ENCODE data around the gene ZBTB44.
"Not testable (repeated sequence)": the region's sequence is repeated elsewhere in the genome, so short reads cannot be mapped to it uniquely, and the experiment has no call there.

The ZBTB44 gene

GRCh38 chr11:130246270-130246669 lies 68.4 kb downstream of the ZBTB44 start:
- H3K27me3 ChIP-seq (ENCODE audit: control insufficient read depth in 1 of 2, insufficient read depth in 2 of 2, low read length in 2 of 2), result no peaks in the 10 kb centered on the region
- no peaks in the 10 kb centered on the region for H3K9me3 ChIP-seq (ENCODE audit: low read length)
- H3K36me3 ChIP-seq (ENCODE audit: insufficient read depth, low read length), result no peaks in the 10 kb centered on the region
- peaks cover 26% of the 10 kb centered on the region for H3K4me1 ChIP-seq (ENCODE audit: insufficient read depth, low read length)
- H3K27ac ChIP-seq (ENCODE audit: low read depth, low read length), result no peak overlapping the region
- H3K4me3 ChIP-seq (ENCODE audit: low read depth in 1 of 2, low read length in 2 of 2), result no peak overlapping the region
- no peak overlapping the region for H3K9ac ChIP-seq (ENCODE audit: low read length)

GRCh38 chr11:130245375-130245774 lies 69.3 kb downstream of the ZBTB44 start:
- H3K9me3 ChIP-seq (ENCODE audit: low read length); H3K36me3 ChIP-seq (ENCODE audit: insufficient read depth, low read length); H3K9ac ChIP-seq (ENCODE audit: low read length); H3K27me3 ChIP-seq (ENCODE audit: control insufficient read depth in 1 of 2, insufficient read depth in 2 of 2, low read length in 2 of 2); H3K27ac ChIP-seq (ENCODE audit: low read depth, low read length); H3K4me3 ChIP-seq (ENCODE audit: low read depth in 1 of 2, low read length in 2 of 2): not testable (repeated sequence)
- H3K4me1 ChIP-seq (ENCODE audit: insufficient read depth, low read length), result peaks cover 35% of the 10 kb centered on the region

GRCh38 chr11:130244848-130245247 lies 69.9 kb downstream of the ZBTB44 start:
- H3K9me3 ChIP-seq (ENCODE audit: low read length), result no peaks in the 10 kb centered on the region

GRCh38 chr11:130243816-130244215 lies 70.9 kb downstream of the ZBTB44 start:
- Histone ChIP-seq H3K4me3 (ENCODE audit: low read depth in 1 of 2, low read length in 2 of 2) (no peak overlapping the region), H3K27ac (ENCODE audit: low read depth, low read length) (no peak overlapping the region), H3K36me3 (ENCODE audit: insufficient read depth, low read length) (no peaks in the 10 kb centered on the region), H3K9ac (ENCODE audit: low read length) (no peak overlapping the region), H3K27me3 (ENCODE audit: control insufficient read depth in 1 of 2, insufficient read depth in 2 of 2, low read length in 2 of 2) (no peaks in the 10 kb centered on the region), H3K4me1 (ENCODE audit: insufficient read depth, low read length) (peaks cover 35% of the 10 kb centered on the region), H3K9me3 (ENCODE audit: low read length) (no peaks in the 10 kb centered on the region)

More at GRCh38 chr11:130244848-130245247, 69.9 kb downstream of the ZBTB44 start:
- Histone ChIP-seq H3K4me1 (ENCODE audit: insufficient read depth, low read length) (peaks cover 35% of the 10 kb centered on the region), H3K27ac (ENCODE audit: low read depth, low read length) (no peak overlapping the region), H3K36me3 (ENCODE audit: insufficient read depth, low read length) (no peaks in the 10 kb centered on the region), H3K4me3 (ENCODE audit: low read depth in 1 of 2, low read length in 2 of 2) (no peak overlapping the region), H3K27me3 (ENCODE audit: control insufficient read depth in 1 of 2, insufficient read depth in 2 of 2, low read length in 2 of 2) (no peaks in the 10 kb centered on the region), H3K9ac (ENCODE audit: low read length) (no peak overlapping the region)

GRCh38 chr11:130241713-130242112 lies 73.0 kb downstream of the ZBTB44 start:
- H3K36me3 ChIP-seq (ENCODE audit: insufficient read depth, low read length), result peaks cover 14% of the 10 kb centered on the region
- no peaks in the 10 kb centered on the region for H3K9me3 ChIP-seq (ENCODE audit: low read length)
- no peak overlapping the region for H3K9ac ChIP-seq (ENCODE audit: low read length)
- H3K27ac ChIP-seq (ENCODE audit: low read depth, low read length), result no peak overlapping the region
- H3K4me1 ChIP-seq (ENCODE audit: insufficient read depth, low read length), result peaks cover 24% of the 10 kb centered on the region
- H3K27me3 ChIP-seq (ENCODE audit: control insufficient read depth in 1 of 2, insufficient read depth in 2 of 2, low read length in 2 of 2), result no peaks in the 10 kb centered on the region
- no peak overlapping the region for H3K4me3 ChIP-seq (ENCODE audit: low read depth in 1 of 2, low read length in 2 of 2)

- Histone ChIP-seq H3K9me3 (ENCODE audit: low read length) (no peaks in the 10 kb centered on the region), H3K4me3 (ENCODE audit: low read depth in 1 of 2, low read length in 2 of 2) (no peak overlapping the region), H3K9ac (ENCODE audit: low read length) (no peak overlapping the region), H3K4me1 (ENCODE audit: insufficient read depth, low read length) (peaks cover 9% of the 10 kb centered on the region), H3K27ac (ENCODE audit: low read depth, low read length) (no peak overlapping the region), H3K36me3 (ENCODE audit: insufficient read depth, low read length) (peaks cover 22% of the 10 kb centered on the region), H3K27me3 (ENCODE audit: control insufficient read depth in 1 of 2, insufficient read depth in 2 of 2, low read length in 2 of 2) (no peaks in the 10 kb centered on the region)
Measured at GRCh38 chr11:130237282-130238006, 77.3 kb downstream of the ZBTB44 start.

GRCh38 chr11:130234315-130234714 lies 80.4 kb downstream of the ZBTB44 start:
- Histone ChIP-seq H3K9me3 (ENCODE audit: low read length) (no peaks in the 10 kb centered on the region), H3K27me3 (ENCODE audit: control insufficient read depth in 1 of 2, insufficient read depth in 2 of 2, low read length in 2 of 2) (no peaks in the 10 kb centered on the region), H3K36me3 (ENCODE audit: insufficient read depth, low read length) (peaks cover 22% of the 10 kb centered on the region), H3K4me1 (ENCODE audit: insufficient read depth, low read length) (no peaks in the 10 kb centered on the region), H3K9ac (ENCODE audit: low read length) (no peak overlapping the region), H3K27ac (ENCODE audit: low read depth, low read length) (no peak overlapping the region), H3K4me3 (ENCODE audit: low read depth in 1 of 2, low read length in 2 of 2) (no peak overlapping the region)

GRCh38 chr11:130233888-130234287 lies 80.8 kb downstream of the ZBTB44 start:
- H3K9ac ChIP-seq (ENCODE audit: low read length); H3K27ac ChIP-seq (ENCODE audit: low read depth, low read length); H3K4me3 ChIP-seq (ENCODE audit: low read depth in 1 of 2, low read length in 2 of 2); H3K9me3 ChIP-seq (ENCODE audit: low read length); H3K4me1 ChIP-seq (ENCODE audit: insufficient read depth, low read length); H3K27me3 ChIP-seq (ENCODE audit: control insufficient read depth in 1 of 2, insufficient read depth in 2 of 2, low read length in 2 of 2): not testable (repeated sequence)
- H3K36me3 ChIP-seq (ENCODE audit: insufficient read depth, low read length), result peaks cover 22% of the 10 kb centered on the region

- not testable (repeated sequence) for H3K9ac ChIP-seq (ENCODE audit: low read length); H3K4me3 ChIP-seq (ENCODE audit: low read depth in 1 of 2, low read length in 2 of 2); H3K27me3 ChIP-seq (ENCODE audit: control insufficient read depth in 1 of 2, insufficient read depth in 2 of 2, low read length in 2 of 2); H3K4me1 ChIP-seq (ENCODE audit: insufficient read depth, low read length); H3K27ac ChIP-seq (ENCODE audit: low read depth, low read length); H3K9me3 ChIP-seq (ENCODE audit: low read length)
- peaks cover 22% of the 10 kb centered on the region for H3K36me3 ChIP-seq (ENCODE audit: insufficient read depth, low read length)
Measured at GRCh38 chr11:130233486-130233885, 81.2 kb downstream of the ZBTB44 start.

- Histone ChIP-seq H3K4me3 (ENCODE audit: low read depth in 1 of 2, low read length in 2 of 2) (no peak overlapping the region), H3K27me3 (ENCODE audit: control insufficient read depth in 1 of 2, insufficient read depth in 2 of 2, low read length in 2 of 2) (no peaks in the 10 kb centered on the region), H3K27ac (ENCODE audit: low read depth, low read length) (no peak overlapping the region), H3K9me3 (ENCODE audit: low read length) (no peaks in the 10 kb centered on the region), H3K36me3 (ENCODE audit: insufficient read depth, low read length) (no peaks in the 10 kb centered on the region), H3K4me1 (ENCODE audit: insufficient read depth, low read length) (peaks cover 6% of the 10 kb centered on the region), H3K9ac (ENCODE audit: low read length) (no peak overlapping the region)
Measured at GRCh38 chr11:130227373-130227772, 87.3 kb downstream of the ZBTB44 start.

GRCh38 chr11:130223291-130223971 lies 91.3 kb downstream of the ZBTB44 start:
- Histone ChIP-seq H3K9me3 (ENCODE audit: low read length) (no peaks in the 10 kb centered on the region), H3K27me3 (ENCODE audit: control insufficient read depth in 1 of 2, insufficient read depth in 2 of 2, low read length in 2 of 2) (no peaks in the 10 kb centered on the region), H3K4me1 (ENCODE audit: insufficient read depth, low read length) (peaks cover 6% of the 10 kb centered on the region), H3K9ac (ENCODE audit: low read length) (no peak overlapping the region), H3K4me3 (ENCODE audit: low read depth in 1 of 2, low read length in 2 of 2) (no peak overlapping the region), H3K36me3 (ENCODE audit: insufficient read depth, low read length) (no peaks in the 10 kb centered on the region), H3K27ac (ENCODE audit: low read depth, low read length) (no peak overlapping the region)

Measured in muscle layer of colon (tissue), 2 donors.